Stimulated activated CD4-positive, alpha-beta T cell treated with anti-CD3 and anti-CD28 coated beads, TNF-alpha, amount 100 ng/mL, for 48 hours (primary cell): ENCODE results near the gene PADI3.
"Not testable (repeated sequence)": the region's sequence is repeated elsewhere in the genome, so short reads cannot be mapped to it uniquely, and the experiment has no call there.

Experiments
- DNase-seq, 3 donors: peaks; one replicate each; pipeline ENCODE4 v3.0.0-alpha.2; 2020; ENCODE audit warnings: low read depth in 3 of 3

PADI3 gene

GRCh38 chr1:17304151-17304825 is 55.4 kb downstream of the PADI3 start:
- DNase-seq = no peak

- DNase-seq = no peak
These were observed 55.9 kb downstream of the PADI3 start for GRCh38 chr1:17304826-17305175.

GRCh38 chr1:17305576-17306095 is 56.7 kb downstream of the PADI3 start:
- no peak for DNase-seq

GRCh38 chr1:17306407-17306806 is 57.5 kb downstream of the PADI3 start:
- no peak for DNase-seq

GRCh38 chr1:17306921-17307320 is 58.0 kb downstream of the PADI3 start:
- no peak for DNase-seq

- no peak for DNase-seq
These were observed 58.4 kb downstream of the PADI3 start for GRCh38 chr1:17307329-17307728.

GRCh38 chr1:17307946-17308345 is 59.0 kb downstream of the PADI3 start, which contains the start of gene PADI4:
PADI4 (plus strand) TSS chr1:17308197; CDS start chr1:17308223, 26 bp downstream.
- DNase-seq = no peak

GRCh38 chr1:17308593-17308992 is 59.7 kb downstream of the PADI3 start:
- DNase-seq = no peak

- DNase-seq = no peak
These were observed 60.6 kb downstream of the PADI3 start for GRCh38 chr1:17309426-17310067.

GRCh38 chr1:17310068-17310640 is 61.3 kb downstream of the PADI3 start:
- no peak for DNase-seq

- no peak for DNase-seq
These were observed 64.8 kb downstream of the PADI3 start for GRCh38 chr1:17313530-17314309.

- DNase-seq = no peak
These were observed 65.6 kb downstream of the PADI3 start for GRCh38 chr1:17314491-17314971.

- no peak for DNase-seq
These were observed 66.7 kb downstream of the PADI3 start for GRCh38 chr1:17315542-17316130.

- DNase-seq = no peak
These were observed 67.8 kb downstream of the PADI3 start for GRCh38 chr1:17316704-17317103.

GRCh38 chr1:17318262-17318661 is 69.4 kb downstream of the PADI3 start:
- no peak for DNase-seq

GRCh38 chr1:17319561-17320350 is 70.9 kb downstream of the PADI3 start:
- no peak for DNase-seq

GRCh38 chr1:17321857-17322390 is 73.0 kb downstream of the PADI3 start:
- DNase-seq = not testable (repeated sequence)

GRCh38 chr1:17328855-17329254 is 80.0 kb downstream of the PADI3 start:
- no peak for DNase-seq

- DNase-seq = no peak
These were observed 80.7 kb downstream of the PADI3 start for GRCh38 chr1:17329610-17330009.

- no peak for DNase-seq
These were observed 82.0 kb downstream of the PADI3 start for GRCh38 chr1:17330856-17331255.

GRCh38 chr1:17333081-17333480 is 84.2 kb downstream of the PADI3 start:
- no peak for DNase-seq
